Esophagus muscularis mucosa (tissue), 4 donors: Measurements from ENCODE around the gene CCDC167.

Experiments
- CTCF ChIP-seq, 3 experiments: fragments of 200-600 bp in 2 of 3; fragments of 450-650 bp in 1 of 3; sonication (generic) in 2 of 3; IDR thresholded peaks; one replicate each; pipeline ENCODE4 v1.5.1; 2017 to 2019; ENCODE audit warnings: antibody characterized with exemption in 3 of 3, mild to moderate bottlenecking in 2 of 3, moderate library complexity in 1 of 3
- EP300 ChIP-seq: sonication (generic); formaldehyde crosslinking; IDR thresholded peaks from one replicate; pipeline ENCODE4 v1.6.1; 2017; ENCODE audit warnings: antibody characterized with exemption
- POLR2A ChIP-seq: fragments of 450-650 bp; IDR thresholded peaks from one replicate; pipeline ENCODE4 v1.6.1; 2017; ENCODE audit warnings: antibody characterized with exemption, moderate library complexity, mild to moderate bottlenecking, low read depth
- POLR2AphosphoS5 ChIP-seq, 2 donors: sonication (generic); formaldehyde crosslinking; IDR thresholded peaks; one replicate each; pipeline ENCODE4 v1.6.1; 2017; ENCODE audit warnings: antibody characterized with exemption in 2 of 2

- TF ChIP-seq CTCF (IDR thresholded peaks at IDR 0.05) (no peak), EP300 (no peak), POLR2AphosphoS5 (IDR thresholded peaks at IDR 0.05) (no peak), POLR2A (no peak)
These were observed 22.0 kb upstream of the CCDC167 start for GRCh38 chr6:37521674-37522073.
